Karpas-422 (cell line): ENCODE measurements around the gene TMEM139. TPM values are rescaled to one million over a fixed set of nuclear protein-coding genes. Genes with fewer than 3 reads are reported as not detected.

ENCODE experiments used
- DNase-seq: peaks from one replicate; pipeline ENCODE4 v3.0.0-alpha.2; 2015
- H2AFZ ChIP-seq: fragments of 200-600 bp; sonication (generic); 2 replicates; pipeline ENCODE4 v1.6.1; 2014; ENCODE audit warnings: antibody characterized with exemption, low read length, mixed read lengths
- H3K27ac ChIP-seq: fragments of 200-600 bp; sonication (generic); 2 replicates; pipeline ENCODE4 v1.5.1; 2014; ENCODE audit warnings: mild to moderate bottlenecking, low read length, moderate library complexity
- H3K27me3 ChIP-seq: fragments of 200-600 bp; sonication (generic); 2 replicates; pipeline ENCODE4 v1.6.1; 2014; ENCODE audit warnings: low read length, mixed read lengths
- H3K36me3 ChIP-seq: fragments of 200-600 bp; sonication (generic); 2 replicates; pipeline ENCODE4 v1.6.1; 2014; ENCODE audit warnings: low read length, mixed read lengths; ENCODE audit not compliant: insufficient read depth
- H3K4me1 ChIP-seq: fragments of 200-600 bp; sonication (generic); 2 replicates; pipeline ENCODE4 v1.6.1; 2014; ENCODE audit warnings: mild to moderate bottlenecking, low read length, mixed read lengths
- H3K4me2 ChIP-seq: fragments of 200-600 bp; sonication (generic); 2 replicates; pipeline ENCODE4 v1.6.1; 2014; ENCODE audit warnings: low read length, low read depth, mild to moderate bottlenecking; ENCODE audit not compliant: poor library complexity, severe bottlenecking
- H3K4me3 ChIP-seq: fragments of 200-600 bp; sonication (generic); 2 replicates; pipeline ENCODE4 v1.5.1; 2014; ENCODE audit warnings: mild to moderate bottlenecking, antibody characterized with exemption, low read length, mixed read lengths
- H3K79me2 ChIP-seq: fragments of 200-600 bp; sonication (generic); 2 replicates; pipeline ENCODE4 v1.6.1; 2014; ENCODE audit warnings: mild to moderate bottlenecking, low read length, mixed read lengths
- H3K9ac ChIP-seq: fragments of 200-600 bp; sonication (generic); 2 replicates; pipeline ENCODE4 v1.6.0; 2014; ENCODE audit warnings: low read length
- H3K9me2 ChIP-seq: fragments of 200-600 bp; sonication (generic), shearing (Covaris generic); replicated peaks from 2 replicates; pipeline ENCODE4 v1.6.0; 2014; ENCODE audit warnings: mild to moderate bottlenecking, low read length, moderate library complexity; ENCODE audit not compliant: insufficient read depth
- H3K9me3 ChIP-seq: fragments of 300-700, 200-600 bp; sonication (generic); 2 replicates; pipeline ENCODE4 v1.6.1; 2014; ENCODE audit warnings: low read length, mixed read lengths
- H4K20me1 ChIP-seq: fragments of 200-600 bp; sonication (generic); 2 replicates; pipeline ENCODE4 v1.6.1; 2014; ENCODE audit warnings: mild to moderate bottlenecking, antibody characterized with exemption, low read length, low read depth; ENCODE audit not compliant: insufficient read depth
- total RNA-seq: library from RNA; depleted of rRNA; stranded (reverse); fragments of >200 nt; shearing (Covaris generic); gene quantifications from 2 replicates; pipeline ENCODE4 v1.2.3, GENCODE V29; 2014; ENCODE audit warnings: low replicate concordance; rRNA removed

TMEM139 gene
- total RNA-seq: not detected in 2 replicates

DNA sequence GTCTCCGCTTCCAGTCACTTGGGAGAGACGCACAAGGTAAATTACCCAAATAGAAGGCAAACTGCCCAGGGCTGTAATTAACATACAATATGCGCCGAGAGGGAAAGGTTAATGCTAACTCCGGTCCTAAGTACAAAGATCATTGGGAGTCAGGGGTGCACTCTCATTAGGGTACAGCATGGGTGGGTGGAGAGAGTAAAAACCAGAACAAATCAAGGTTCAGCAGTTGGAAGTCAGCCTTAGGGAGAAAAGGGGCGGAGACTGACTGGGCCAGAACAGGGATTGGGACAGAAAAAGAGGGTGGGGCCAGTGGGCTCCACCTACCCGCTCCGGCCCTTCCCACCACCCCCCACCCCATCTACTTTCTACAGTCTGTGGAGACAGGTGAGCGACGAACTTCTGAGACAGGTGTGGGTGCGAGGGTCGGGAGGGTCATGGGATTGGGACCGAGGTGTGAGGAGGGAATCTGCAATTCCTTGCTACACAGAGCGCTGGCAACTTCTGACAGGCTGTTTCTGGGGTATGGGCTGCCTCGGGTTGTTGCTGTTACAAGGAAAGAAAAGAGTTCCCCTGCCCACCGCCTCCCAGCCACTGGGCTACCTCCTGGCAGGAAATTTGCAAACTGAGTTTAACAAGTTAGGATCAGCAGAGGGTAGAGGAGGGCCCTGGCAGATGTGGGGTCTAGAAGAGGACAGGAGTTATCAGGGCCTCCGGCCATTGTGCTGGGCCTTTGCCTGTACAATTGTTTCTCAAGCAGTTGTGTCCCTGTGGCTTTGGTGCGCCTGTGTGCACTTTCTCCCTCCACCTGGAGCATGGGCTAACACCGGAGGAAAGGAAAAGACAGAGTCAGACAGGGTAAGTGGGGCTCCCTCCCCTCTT lies at the start of gene TMEM139:
TSS of gene TMEM139 (plus strand) at position 368 of the 879 bp plus-strand sequence. CDS start 1,000 bp downstream, outside the sequence.
- DNase-seq: no peak
- Histone ChIP-seq H3K27ac (no peak within 1 kb of the TSS), H3K9me3 (no peaks in the 10 kb centered on the region), H3K4me1 (peaks cover 20% of the 10 kb centered on the region), H3K36me3 (no peaks in the 10 kb centered on the region), H3K79me2 (peaks cover 16% of the 10 kb centered on the region), H3K9ac (no peak within 1 kb of the TSS), H3K4me2 (peak within 1 kb of the TSS; percentile 3), H2AFZ (no peak within 1 kb of the TSS), H3K27me3 (no peaks in the 10 kb centered on the region), H3K9me2 (no peaks in the 10 kb centered on the region), H3K4me3 (no peak within 1 kb of the TSS), H4K20me1 (0 out of 2 replicates have a peak, but pooled peaks cover 6% of the 10 kb centered on the region)

DNA sequence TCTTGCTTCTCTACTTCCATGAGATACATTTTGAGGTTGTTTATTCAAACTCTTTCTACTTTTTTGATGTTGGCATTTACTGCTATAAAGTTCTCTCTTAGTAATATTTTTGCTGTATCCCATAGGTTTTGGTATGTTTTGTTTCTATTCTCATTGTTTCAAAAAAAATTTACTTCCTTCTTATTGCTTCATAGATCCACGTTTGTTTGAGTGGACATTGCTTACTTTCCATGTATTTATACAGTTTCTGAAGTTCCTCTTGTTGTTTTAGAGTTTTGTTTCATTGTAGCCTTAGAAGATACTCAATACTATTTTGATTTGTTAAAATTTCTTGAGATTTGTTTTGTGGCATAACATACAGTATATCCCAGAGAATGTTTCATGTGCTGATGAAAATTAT lies 49.2 kb upstream of the TMEM139 start:
- no peak overlapping the region for H3K27ac ChIP-seq

DNA sequence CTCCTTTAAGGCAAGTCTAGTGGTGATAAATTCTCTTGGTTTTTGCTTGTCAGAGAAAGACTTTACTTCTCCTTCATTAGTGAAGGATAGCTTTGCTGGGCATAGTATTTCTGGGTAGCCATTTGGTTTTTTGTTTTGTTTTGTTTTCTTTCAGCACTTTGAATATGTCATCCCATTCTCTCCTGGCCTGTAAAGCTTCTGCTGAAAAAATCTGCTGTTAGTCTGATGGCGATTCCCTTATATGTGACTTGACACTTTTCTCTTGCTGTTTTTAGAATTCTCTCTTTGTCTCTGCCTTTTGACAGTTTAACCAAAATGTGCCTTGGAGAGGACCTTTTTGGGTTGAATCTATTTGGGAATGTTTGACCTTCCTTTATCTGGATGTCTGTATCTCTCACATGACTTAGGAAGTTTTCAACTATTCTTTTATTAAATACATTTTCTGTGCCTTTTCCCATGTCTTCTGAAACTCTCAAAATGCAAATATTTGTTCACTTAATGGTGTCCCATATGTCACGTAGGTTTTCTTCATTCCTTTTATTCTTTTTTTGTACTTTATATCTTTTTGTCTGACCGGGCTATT lies 48.3 kb upstream of the TMEM139 start:
- Histone ChIP-seq H3K4me2 (no peak overlapping the region), H3K27ac (no peak overlapping the region), H2AFZ (no peak overlapping the region), H3K9me2 (no peaks in the 10 kb centered on the region), H3K9me3 (peaks cover 8% of the 10 kb centered on the region), H3K9ac (no peak overlapping the region), H3K4me1 (no peaks in the 10 kb centered on the region), H3K36me3 (no peaks in the 10 kb centered on the region), H3K27me3 (peaks cover 4% of the 10 kb centered on the region; the same call in 1 of the 2 replicates), H3K4me3 (no peak overlapping the region), H4K20me1 (no peaks in the 10 kb centered on the region), H3K79me2 (no peaks in the 10 kb centered on the region)
- no peak for DNase-seq

More for the DNA sequence above, 49.2 kb upstream of the TMEM139 start:
- Histone ChIP-seq H3K4me2 (no peak overlapping the region), H4K20me1 (no peaks in the 10 kb centered on the region), H3K9ac (no peak overlapping the region), H3K4me3 (no peak overlapping the region), H3K27me3 (peaks cover 4% of the 10 kb centered on the region; the same call in 1 of the 2 replicates), H3K9me2 (no peaks in the 10 kb centered on the region), H2AFZ (no peak overlapping the region), H3K4me1 (no peaks in the 10 kb centered on the region), H3K79me2 (no peaks in the 10 kb centered on the region), H3K36me3 (no peaks in the 10 kb centered on the region), H3K9me3 (peaks cover 8% of the 10 kb centered on the region)
- DNase-seq: no peak

DNA sequence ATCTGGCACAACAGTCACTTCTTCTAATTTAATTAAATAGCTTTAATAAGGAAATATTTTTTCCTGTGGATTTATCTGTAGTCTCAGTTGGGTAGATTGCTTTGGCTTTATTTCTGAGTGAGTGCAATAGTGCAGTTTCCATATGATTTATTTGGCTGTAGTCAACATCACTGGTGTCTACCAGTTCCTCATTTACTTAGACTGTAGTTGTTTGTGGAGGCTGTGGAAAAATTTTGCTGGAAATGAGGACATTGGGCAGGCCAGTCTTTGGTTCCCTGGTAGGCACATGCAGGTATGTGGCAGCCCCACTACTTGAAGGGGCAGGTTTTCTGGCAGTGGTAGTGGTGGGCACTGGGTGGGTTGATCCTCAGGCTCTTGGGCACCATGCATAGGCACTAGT lies 47.4 kb upstream of the TMEM139 start:
- H3K27me3 ChIP-seq: peaks cover 4% of the 10 kb centered on the region; the same call in 1 of the 2 replicates
- H3K9ac ChIP-seq: no peak overlapping the region
- no peaks in the 10 kb centered on the region for H3K4me1 ChIP-seq
- no peak overlapping the region for H3K4me3 ChIP-seq
- no peaks in the 10 kb centered on the region for H4K20me1 ChIP-seq
- no peak for DNase-seq
- no peak overlapping the region for H3K4me2 ChIP-seq
- H3K9me2 ChIP-seq: no peaks in the 10 kb centered on the region
- no peak overlapping the region for H3K27ac ChIP-seq
- no peaks in the 10 kb centered on the region for H3K79me2 ChIP-seq
- H3K36me3 ChIP-seq: no peaks in the 10 kb centered on the region
- peaks cover 8% of the 10 kb centered on the region for H3K9me3 ChIP-seq
- H2AFZ ChIP-seq: no peak overlapping the region

DNA sequence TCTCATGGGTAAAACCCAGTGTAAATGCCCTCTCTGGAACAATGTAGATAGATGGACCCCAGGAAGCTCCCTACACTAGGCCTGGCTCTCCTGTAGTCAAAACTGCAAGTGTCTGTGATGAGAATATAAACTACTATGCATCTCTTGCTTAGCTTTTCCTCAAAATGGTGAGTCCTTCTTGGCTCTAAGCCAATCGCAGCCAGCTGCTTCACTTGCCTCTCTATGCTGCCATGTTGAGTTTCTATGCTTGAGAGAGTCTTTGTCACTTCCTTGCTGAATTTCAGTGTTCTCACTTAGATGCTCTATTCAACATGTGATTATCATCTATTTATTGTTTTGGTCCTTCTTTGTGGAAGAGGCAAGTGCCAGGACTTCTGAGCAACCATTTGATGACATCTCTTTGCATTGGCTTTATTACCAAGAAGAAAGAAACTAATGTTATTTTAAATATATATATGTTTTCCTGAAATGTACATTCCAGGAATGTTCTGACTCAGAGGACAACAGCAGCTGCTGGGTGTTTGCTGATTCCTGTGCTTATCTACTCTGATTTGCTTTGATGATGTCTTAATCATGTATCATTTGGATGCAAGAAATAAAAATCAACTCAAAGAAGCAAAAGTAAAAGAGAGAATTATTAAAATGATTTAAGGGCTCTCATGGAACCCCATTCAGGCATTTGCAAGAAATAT lies 46.3 kb upstream of the TMEM139 start:
- H3K9ac ChIP-seq: no peak overlapping the region

DNA sequence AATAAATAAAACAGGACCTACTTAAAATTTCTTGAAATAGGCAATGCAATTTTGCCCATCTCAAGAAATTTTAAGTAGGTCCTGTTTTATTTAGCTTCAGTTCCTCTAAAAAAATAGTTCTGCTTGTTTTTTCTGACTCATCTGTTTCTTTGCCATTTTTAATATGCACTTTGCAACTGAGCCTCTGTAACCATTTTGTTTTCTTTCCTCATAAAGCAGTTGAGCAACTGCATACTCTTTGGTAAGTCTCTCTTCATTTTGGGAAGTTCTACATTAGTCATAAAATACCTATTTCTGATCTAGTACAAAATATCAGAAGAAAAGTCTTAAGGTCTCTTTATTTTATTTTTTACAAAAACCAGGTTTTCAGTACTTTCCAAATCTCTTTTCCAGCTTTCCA lies 44.9 kb upstream of the TMEM139 start:
- Histone ChIP-seq H3K79me2 (no peaks in the 10 kb centered on the region), H4K20me1 (no peaks in the 10 kb centered on the region), H3K9ac (no peak overlapping the region), H3K4me1 (no peaks in the 10 kb centered on the region), H3K27me3 (peaks cover 4% of the 10 kb centered on the region; the same call in 1 of the 2 replicates), H2AFZ (no peak overlapping the region), H3K9me2 (no peaks in the 10 kb centered on the region), H3K4me3 (no peak overlapping the region), H3K9me3 (peaks cover 8% of the 10 kb centered on the region), H3K36me3 (no peaks in the 10 kb centered on the region), H3K27ac (no peak overlapping the region), H3K4me2 (no peak overlapping the region)
- DNase-seq: no peak

More for the DNA sequence above, 46.3 kb upstream of the TMEM139 start:
- Histone ChIP-seq H2AFZ (no peak overlapping the region), H3K27me3 (peaks cover 4% of the 10 kb centered on the region; the same call in 1 of the 2 replicates), H3K27ac (no peak overlapping the region), H3K4me2 (no peak overlapping the region), H3K9me3 (peaks cover 8% of the 10 kb centered on the region), H3K4me1 (no peaks in the 10 kb centered on the region), H3K36me3 (no peaks in the 10 kb centered on the region), H3K9me2 (no peaks in the 10 kb centered on the region), H3K79me2 (no peaks in the 10 kb centered on the region), H4K20me1 (no peaks in the 10 kb centered on the region), H3K4me3 (no peak overlapping the region)
- no peak for DNase-seq

DNA sequence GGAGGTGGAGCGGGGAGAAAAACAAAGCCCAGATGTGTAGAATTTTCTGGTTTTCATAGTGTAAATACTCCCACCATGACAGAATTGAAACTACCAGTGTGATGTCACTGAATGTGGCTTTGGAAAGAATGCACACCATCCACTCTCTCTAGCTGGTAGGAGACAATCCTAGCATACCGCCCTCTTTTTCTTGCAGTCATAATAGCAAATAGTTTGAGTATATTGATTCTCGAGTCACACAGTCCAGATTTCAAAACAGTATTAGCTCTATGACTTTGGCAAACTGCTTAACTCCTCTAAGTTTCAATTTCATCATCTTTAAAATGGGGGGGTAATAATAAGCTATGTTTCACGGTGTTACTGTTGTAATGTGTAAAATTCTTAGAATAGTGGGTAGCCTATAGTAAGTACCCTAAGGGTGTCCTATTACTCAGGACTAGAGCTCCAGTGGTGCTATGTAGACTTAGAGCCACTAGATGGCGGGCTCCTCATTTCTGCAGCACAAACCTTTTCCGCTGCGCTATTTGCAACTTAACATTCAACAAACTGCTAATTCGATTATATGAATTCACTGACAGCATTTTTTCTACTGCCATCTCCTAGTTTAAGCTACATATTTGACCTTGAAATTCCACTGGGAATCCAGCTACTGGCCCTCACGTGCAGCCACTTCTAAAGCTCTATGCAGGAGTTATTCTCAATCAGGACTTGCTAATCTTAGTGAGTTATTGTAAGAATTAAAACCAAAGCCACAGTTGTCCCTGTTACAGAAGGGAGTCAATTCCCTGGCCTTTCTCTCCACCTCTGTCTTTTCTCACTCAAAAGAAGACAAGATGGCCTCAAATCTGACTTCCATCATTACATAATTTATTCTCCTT lies 44.2 kb upstream of the TMEM139 start:
- no peaks in the 10 kb centered on the region for H3K36me3 ChIP-seq
- H3K79me2 ChIP-seq: no peaks in the 10 kb centered on the region
- H2AFZ ChIP-seq: no peak overlapping the region
- H3K4me3 ChIP-seq: no peak overlapping the region
- H3K9me3 ChIP-seq: peaks cover 8% of the 10 kb centered on the region
- no peak overlapping the region for H3K4me2 ChIP-seq
- DNase-seq: peak; percentile 88
- no peak overlapping the region for H3K27ac ChIP-seq
- H3K27me3 ChIP-seq: peaks cover 4% of the 10 kb centered on the region; the same call in 1 of the 2 replicates
- H4K20me1 ChIP-seq: no peaks in the 10 kb centered on the region
- H3K4me1 ChIP-seq: peaks cover 3% of the 10 kb centered on the region
- no peaks in the 10 kb centered on the region for H3K9me2 ChIP-seq
- H3K9ac ChIP-seq: no peak overlapping the region
